ENCODE data around the gene KRT73. TPM values are rescaled to one million over a fixed set of nuclear protein-coding genes. Genes with fewer than 3 reads are reported as not detected.

KRT73 gene
- total RNA-seq, 1 donor from 2014 or later, result not detected

- TF ChIP-seq, protein P1, sequence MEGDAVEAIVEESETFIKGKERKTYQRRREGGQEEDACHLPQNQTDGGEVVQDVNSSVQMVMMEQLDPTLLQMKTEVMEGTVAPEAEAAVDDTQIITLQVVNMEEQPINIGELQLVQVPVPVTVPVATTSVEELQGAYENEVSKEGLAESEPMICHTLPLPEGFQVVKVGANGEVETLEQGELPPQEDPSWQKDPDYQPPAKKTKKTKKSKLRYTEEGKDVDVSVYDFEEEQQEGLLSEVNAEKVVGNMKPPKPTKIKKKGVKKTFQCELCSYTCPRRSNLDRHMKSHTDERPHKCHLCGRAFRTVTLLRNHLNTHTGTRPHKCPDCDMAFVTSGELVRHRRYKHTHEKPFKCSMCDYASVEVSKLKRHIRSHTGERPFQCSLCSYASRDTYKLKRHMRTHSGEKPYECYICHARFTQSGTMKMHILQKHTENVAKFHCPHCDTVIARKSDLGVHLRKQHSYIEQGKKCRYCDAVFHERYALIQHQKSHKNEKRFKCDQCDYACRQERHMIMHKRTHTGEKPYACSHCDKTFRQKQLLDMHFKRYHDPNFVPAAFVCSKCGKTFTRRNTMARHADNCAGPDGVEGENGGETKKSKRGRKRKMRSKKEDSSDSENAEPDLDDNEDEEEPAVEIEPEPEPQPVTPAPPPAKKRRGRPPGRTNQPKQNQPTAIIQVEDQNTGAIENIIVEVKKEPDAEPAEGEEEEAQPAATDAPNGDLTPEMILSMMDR (IDR thresholded peaks at IDR 0.05), result no peak
- Mint-ChIP-seq H3K27me3 (peaks cover 19% of the 10 kb centered on the region), H3K9me3 (no peaks in the 10 kb centered on the region), H3K27ac (no peak overlapping the region), H3K36me3 (ENCODE audit: low read depth) (no peaks in the 10 kb centered on the region), H3K4me1 (no peaks in the 10 kb centered on the region), H3K4me3 (no peak overlapping the region)
- DNase-seq (no peak), ATAC-seq (ENCODE audit: low read depth) (no peak)
- intact Hi-C loops (cut with micrococcal nuclease), result no loop called here
- POLR2A ChIA-PET, result no interaction called here
- CTCF ChIA-PET, result no interaction called here
Observed at GRCh38 chr12:52606581-52607218, 11.7 kb downstream of the KRT73 start.

DNA sequence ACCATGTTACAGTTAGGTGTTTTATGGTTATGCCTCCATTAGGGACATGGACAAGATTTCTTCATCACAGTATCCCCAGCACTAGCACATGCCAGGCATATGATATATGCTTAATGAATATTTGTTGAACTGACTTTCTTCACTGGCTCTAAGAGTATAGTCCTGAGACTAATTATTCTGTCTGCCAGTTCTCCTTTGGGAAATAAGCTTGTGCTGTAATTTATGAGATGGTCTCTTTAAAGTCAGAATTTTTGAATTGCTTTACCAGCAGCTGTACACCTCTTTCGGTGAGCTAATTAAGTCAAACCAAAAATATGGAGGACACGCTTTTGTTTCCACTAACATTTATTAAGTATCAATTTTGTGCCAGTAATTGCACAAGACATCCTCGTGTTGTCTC lies 12.3 kb downstream of the KRT73 start:
- DNase-seq (no peak), ATAC-seq (ENCODE audit: low read depth) (no peak)
- TF ChIP-seq, protein P1 (IDR thresholded peaks at IDR 0.05), result no peak
- peaks cover 17% of the 10 kb centered on the region for H3K27me3 Mint-ChIP-seq
- intact Hi-C loops (cut with micrococcal nuclease), result no loop called here
- no peaks in the 10 kb centered on the region for H3K36me3 Mint-ChIP-seq (ENCODE audit: low read depth)
- CTCF ChIA-PET, result no interaction called here
- no peak overlapping the region for H3K27ac Mint-ChIP-seq
- H3K9me3 Mint-ChIP-seq, result no peaks in the 10 kb centered on the region
- H3K4me1 Mint-ChIP-seq, result no peaks in the 10 kb centered on the region
- POLR2A ChIA-PET, result no interaction called here
- no peak overlapping the region for H3K4me3 Mint-ChIP-seq

DNA sequence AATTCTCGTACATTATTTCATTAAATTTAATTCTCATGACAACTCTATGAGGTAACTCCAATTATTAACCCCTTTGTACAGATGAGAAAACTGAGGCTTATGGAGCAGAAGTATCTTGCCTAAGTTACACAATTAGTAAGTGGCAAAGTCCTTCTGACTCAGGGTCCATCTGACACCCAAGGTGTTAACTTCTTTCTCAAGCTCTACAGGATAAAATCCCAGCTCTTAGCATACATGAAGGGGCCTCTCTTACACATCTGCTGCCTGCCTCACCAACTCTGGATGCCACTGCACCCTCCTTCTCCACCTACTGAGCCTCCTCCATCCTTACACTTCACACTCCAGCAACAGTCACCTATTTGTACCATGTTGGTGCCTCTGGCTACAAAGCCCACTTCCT lies 12.8 kb downstream of the KRT73 start:
- ChIA-PET CTCF (no interaction called here), POLR2A (no interaction called here)
- TF ChIP-seq, protein P1 (IDR thresholded peaks at IDR 0.05), result no peak
- ATAC-seq (ENCODE audit: low read depth) (no peak), DNase-seq (no peak)
- intact Hi-C loops (cut with micrococcal nuclease), result no loop called here
- no peaks in the 10 kb centered on the region for H3K9me3 Mint-ChIP-seq
- H3K27ac Mint-ChIP-seq, result no peak overlapping the region
- no peak overlapping the region for H3K4me3 Mint-ChIP-seq
- H3K4me1 Mint-ChIP-seq, result no peaks in the 10 kb centered on the region
- no peaks in the 10 kb centered on the region for H3K36me3 Mint-ChIP-seq (ENCODE audit: low read depth)
- peaks cover 17% of the 10 kb centered on the region for H3K27me3 Mint-ChIP-seq

DNA sequence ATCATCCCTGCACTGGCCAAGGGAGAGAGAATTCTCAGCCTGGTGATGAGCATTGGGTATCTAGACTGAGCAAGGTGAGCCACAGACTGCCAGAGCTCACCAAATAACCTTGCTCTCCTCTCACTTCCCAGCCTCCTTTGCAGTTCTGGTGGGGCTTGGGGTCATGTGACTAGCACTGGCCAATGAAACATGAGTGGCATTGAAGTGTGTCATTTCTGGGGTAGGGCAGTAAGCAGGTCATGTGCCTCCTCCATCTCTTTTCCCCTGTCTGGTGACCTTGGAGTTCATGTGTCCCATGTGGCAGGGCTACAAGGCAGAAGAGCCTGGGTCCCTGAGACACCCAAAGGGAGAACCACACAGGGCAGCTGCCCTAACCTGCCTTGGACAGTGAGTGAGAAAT lies 13.5 kb downstream of the KRT73 start:
- Mint-ChIP-seq H3K4me1 (no peaks in the 10 kb centered on the region), H3K27ac (no peak overlapping the region), H3K27me3 (peaks cover 20% of the 10 kb centered on the region), H3K9me3 (no peaks in the 10 kb centered on the region), H3K4me3 (no peak overlapping the region), H3K36me3 (ENCODE audit: low read depth) (no peaks in the 10 kb centered on the region)
- TF ChIP-seq, protein P1 (IDR thresholded peaks at IDR 0.05), result no peak
- ATAC-seq (ENCODE audit: low read depth) (no peak), DNase-seq (no peak)
- ChIA-PET POLR2A (no interaction called here), CTCF (no interaction called here)
- intact Hi-C loops (cut with micrococcal nuclease), result no loop called here

- H3K27ac Mint-ChIP-seq, result no peak overlapping the region
- H3K9me3 Mint-ChIP-seq, result no peaks in the 10 kb centered on the region
- ChIA-PET POLR2A (no interaction called here), CTCF (no interaction called here)
- H3K4me1 Mint-ChIP-seq, result no peaks in the 10 kb centered on the region
- H3K36me3 Mint-ChIP-seq (ENCODE audit: low read depth), result no peaks in the 10 kb centered on the region
- DNase-seq (no peak), ATAC-seq (ENCODE audit: low read depth) (no peak)
- intact Hi-C loops (cut with micrococcal nuclease), result no loop called here
- TF ChIP-seq, protein P1 (IDR thresholded peaks at IDR 0.05), result no peak
- H3K27me3 Mint-ChIP-seq, result peaks cover 21% of the 10 kb centered on the region
- H3K4me3 Mint-ChIP-seq, result no peak overlapping the region
Observed at GRCh38 chr12:52603314-52603713, 15.0 kb downstream of the KRT73 start.

All from activated B cell treated with CpG ODN at 0.5 μM for 24 hours (primary cell).